Ascending aorta (tissue), 2 donors: ENCODE results near the gene TMEM151A. TPM values are rescaled to one million over a fixed set of nuclear protein-coding genes. Genes with fewer than 3 reads are reported as not detected.

Experiments used
- DNase-seq, 2 donors: peaks; one replicate each; pipeline ENCODE4 v3.0.0-alpha.2; 2019; ENCODE audit warnings: low spot score in 2 of 2
- H3K27ac ChIP-seq, 2 donors: fragments of 200-600 bp; sonication (generic); one replicate each; pipeline ENCODE4 v1.5.1; 2016 to 2017; ENCODE audit warnings: mild to moderate bottlenecking in 1 of 2
- H3K27me3 ChIP-seq: fragments of 200-600 bp; sonication (generic); one replicate; pipeline ENCODE4 v1.5.1; 2017
- H3K36me3 ChIP-seq, 2 donors: fragments of 200-600 bp; sonication (generic); one replicate each; pipeline ENCODE4 v1.5.1; 2016
- H3K4me1 ChIP-seq, 2 donors: fragments of 200-600 bp; sonication (generic); one replicate each; pipeline ENCODE4 v1.5.1; 2016 to 2017; ENCODE audit warnings: mild to moderate bottlenecking in 1 of 2
- H3K4me3 ChIP-seq, 2 donors: fragments of 200-600 bp; sonication (generic); one replicate each; pipeline ENCODE4 v1.5.1; 2016 to 2017; ENCODE audit warnings: mild to moderate bottlenecking in 1 of 2
- H3K9me3 ChIP-seq, 2 donors: fragments of 200-600 bp; sonication (generic); one replicate each; pipeline ENCODE4 v1.5.1; 2016
- intact Hi-C: fragments of 100-400 bp; cut with DNase I; formaldehyde crosslinking; loops from one replicate; pipeline ENCODE4 v1.15.1; 2023
- total RNA-seq: library from RNA; depleted of rRNA; stranded (reverse); fragments of >200 nt; gene quantifications from one replicate; pipeline ENCODE4 v1.1.0, GENCODE V29; 2016
- TF ChIP-seq, protein P1 (sequence below), 3 experiments: fragments of 200-600 bp in 2 of 3; fragments of 450-650 bp in 1 of 3; sonication (generic) in 2 of 3; IDR thresholded peaks; one replicate each; pipeline ENCODE4 v1.5.1; 2016 to 2019; ENCODE audit warnings: antibody characterized with exemption in 3 of 3, mild to moderate bottlenecking in 1 of 3, moderate library complexity in 1 of 3

Gene TMEM151A
- total RNA-seq, 1 donor from 2014 or later: 3.6 TPM

GRCh38 chr11:66293777-66294625 is 2.3 kb downstream of the TMEM151A start:
- Histone ChIP-seq H3K27ac (no peak overlapping the region), H3K36me3 (no peaks in the 10 kb centered on the region), H3K9me3 (no peaks in the 10 kb centered on the region), H3K27me3 (peaks cover 8% of the 10 kb centered on the region), H3K4me1 (peaks cover 3 to 9% of the 10 kb centered on the region in 2 donors), H3K4me3 (no peak overlapping the region)
- DNase-seq: no peak
- intact Hi-C loops: no loop called here
- TF ChIP-seq, protein P1, sequence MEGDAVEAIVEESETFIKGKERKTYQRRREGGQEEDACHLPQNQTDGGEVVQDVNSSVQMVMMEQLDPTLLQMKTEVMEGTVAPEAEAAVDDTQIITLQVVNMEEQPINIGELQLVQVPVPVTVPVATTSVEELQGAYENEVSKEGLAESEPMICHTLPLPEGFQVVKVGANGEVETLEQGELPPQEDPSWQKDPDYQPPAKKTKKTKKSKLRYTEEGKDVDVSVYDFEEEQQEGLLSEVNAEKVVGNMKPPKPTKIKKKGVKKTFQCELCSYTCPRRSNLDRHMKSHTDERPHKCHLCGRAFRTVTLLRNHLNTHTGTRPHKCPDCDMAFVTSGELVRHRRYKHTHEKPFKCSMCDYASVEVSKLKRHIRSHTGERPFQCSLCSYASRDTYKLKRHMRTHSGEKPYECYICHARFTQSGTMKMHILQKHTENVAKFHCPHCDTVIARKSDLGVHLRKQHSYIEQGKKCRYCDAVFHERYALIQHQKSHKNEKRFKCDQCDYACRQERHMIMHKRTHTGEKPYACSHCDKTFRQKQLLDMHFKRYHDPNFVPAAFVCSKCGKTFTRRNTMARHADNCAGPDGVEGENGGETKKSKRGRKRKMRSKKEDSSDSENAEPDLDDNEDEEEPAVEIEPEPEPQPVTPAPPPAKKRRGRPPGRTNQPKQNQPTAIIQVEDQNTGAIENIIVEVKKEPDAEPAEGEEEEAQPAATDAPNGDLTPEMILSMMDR (IDR thresholded peaks at IDR 0.05): no peak

- no peak overlapping the region for H3K4me3 ChIP-seq
- no peak overlapping the region for H3K27ac ChIP-seq
- H3K4me1 ChIP-seq: peaks cover 3 to 5% of the 10 kb centered on the region in 2 donors
- intact Hi-C loops: no loop called here
- no peaks in the 10 kb centered on the region for H3K9me3 ChIP-seq
- TF ChIP-seq, protein P1 (IDR thresholded peaks at IDR 0.05): no peak
- DNase-seq: no peak
- H3K27me3 ChIP-seq: peaks cover 8% of the 10 kb centered on the region
- H3K36me3 ChIP-seq: no peaks in the 10 kb centered on the region
Observed at GRCh38 chr11:66294626-66295620, 3.2 kb downstream of the TMEM151A start.

- TF ChIP-seq, protein P1 (IDR thresholded peaks at IDR 0.05): no peak
- intact Hi-C loops: no loop called here
- Histone ChIP-seq H3K27me3 (peaks cover under 1% of the 10 kb centered on the region), H3K9me3 (no peaks in the 10 kb centered on the region), H3K36me3 (no peaks in the 10 kb centered on the region), H3K4me3 (no peak overlapping the region), H3K27ac (no peak overlapping the region), H3K4me1 (no peaks in the 10 kb centered on the region)
- DNase-seq: no peak
Observed at GRCh38 chr11:66297610-66298009, 5.9 kb downstream of the TMEM151A start.

- H3K36me3 ChIP-seq: no peaks in the 10 kb centered on the region
- intact Hi-C loops: no loop called here
- TF ChIP-seq, protein P1 (IDR thresholded peaks at IDR 0.05): no peak
Observed at GRCh38 chr11:66299186-66299585, 7.5 kb downstream of the TMEM151A start.

DNA sequence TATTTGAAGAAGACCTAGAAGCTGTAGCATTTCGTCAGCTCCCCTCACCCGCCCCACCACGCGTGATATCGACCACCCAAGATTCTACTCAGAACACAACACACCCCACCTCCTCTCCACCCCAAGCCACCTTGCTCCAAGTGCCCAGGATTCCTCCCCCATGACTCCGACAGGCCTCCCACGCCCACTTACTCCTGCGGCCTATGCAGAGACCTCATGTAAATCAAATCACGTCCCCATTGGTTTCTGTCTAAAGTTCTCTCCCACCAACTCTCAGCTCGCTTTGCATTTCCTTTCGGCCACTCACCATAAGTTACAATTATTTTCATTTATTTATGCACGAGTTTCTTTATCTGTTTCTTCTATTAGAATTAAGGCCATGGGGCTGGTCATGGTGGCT is 11.0 kb downstream of the TMEM151A start:
- Histone ChIP-seq H3K36me3 (no peaks in the 10 kb centered on the region), H3K4me3 (no peak overlapping the region), H3K27ac (no peak overlapping the region), H3K27me3 (no peaks in the 10 kb centered on the region), H3K4me1 (no peaks in the 10 kb centered on the region), H3K9me3 (no peaks in the 10 kb centered on the region)
- no peak for DNase-seq
- TF ChIP-seq, protein P1 (IDR thresholded peaks at IDR 0.05): no peak
- intact Hi-C loops: no loop called here

More at GRCh38 chr11:66299186-66299585, 7.5 kb downstream of the TMEM151A start:
- Histone ChIP-seq H3K27me3 (no peaks in the 10 kb centered on the region), H3K4me1 (no peaks in the 10 kb centered on the region), H3K9me3 (no peaks in the 10 kb centered on the region), H3K27ac (no peak overlapping the region), H3K4me3 (no peak overlapping the region)
- no peak for DNase-seq
